Measurements from ENCODE around the gene SLC9A5.

SLC9A5 gene

GRCh38 chr16:67236563-67237395 lies 12.0 kb upstream of the SLC9A5 start:
- Histone ChIP-seq H3K4me3 (ENCODE audit: low read length) (no peak overlapping the region), H3K27me3 (ENCODE audit: control insufficient read depth, insufficient read depth, low read length) (no peaks in the 10 kb centered on the region), H3K9me3 (ENCODE audit: control insufficient read depth, low read length) (no peaks in the 10 kb centered on the region), H3K4me1 (ENCODE audit: control insufficient read depth, insufficient read depth, low read length) (peaks cover 14% of the 10 kb centered on the region), H3K36me3 (ENCODE audit: control insufficient read depth, insufficient read depth, low read length) (peaks cover 16% of the 10 kb centered on the region), H3K9ac (ENCODE audit: low read length) (no peak overlapping the region)

- Histone ChIP-seq H3K4me3 (ENCODE audit: low read length) (no peak overlapping the region), H3K4me1 (ENCODE audit: control insufficient read depth, insufficient read depth, low read length) (peaks cover 21% of the 10 kb centered on the region), H3K27me3 (ENCODE audit: control insufficient read depth, insufficient read depth, low read length) (no peaks in the 10 kb centered on the region), H3K9ac (ENCODE audit: low read length) (no peak overlapping the region), H3K9me3 (ENCODE audit: control insufficient read depth, low read length) (no peaks in the 10 kb centered on the region), H3K36me3 (ENCODE audit: control insufficient read depth, insufficient read depth, low read length) (peaks cover 15% of the 10 kb centered on the region)
Measured at GRCh38 chr16:67237396-67238277, 11.1 kb upstream of the SLC9A5 start.

- Histone ChIP-seq H3K9ac (ENCODE audit: low read length) (no peak overlapping the region), H3K36me3 (ENCODE audit: control insufficient read depth, insufficient read depth, low read length) (peaks cover 15% of the 10 kb centered on the region)
Measured at GRCh38 chr16:67238278-67238575, 10.6 kb upstream of the SLC9A5 start.

GRCh38 chr16:67238806-67239470 lies 9.8 kb upstream of the SLC9A5 start:
- Histone ChIP-seq H3K4me1 (ENCODE audit: control insufficient read depth, insufficient read depth, low read length) (peaks cover 26% of the 10 kb centered on the region), H3K36me3 (ENCODE audit: control insufficient read depth, insufficient read depth, low read length) (peaks cover 15% of the 10 kb centered on the region), H3K9me3 (ENCODE audit: control insufficient read depth, low read length) (no peaks in the 10 kb centered on the region), H3K4me3 (ENCODE audit: low read length) (no peak overlapping the region), H3K9ac (ENCODE audit: low read length) (no peak overlapping the region), H3K27me3 (ENCODE audit: control insufficient read depth, insufficient read depth, low read length) (no peaks in the 10 kb centered on the region)

More at GRCh38 chr16:67238278-67238575, 10.6 kb upstream of the SLC9A5 start:
- Histone ChIP-seq H3K4me1 (ENCODE audit: control insufficient read depth, insufficient read depth, low read length) (peaks cover 21% of the 10 kb centered on the region), H3K27me3 (ENCODE audit: control insufficient read depth, insufficient read depth, low read length) (no peaks in the 10 kb centered on the region), H3K4me3 (ENCODE audit: low read length) (no peak overlapping the region), H3K9me3 (ENCODE audit: control insufficient read depth, low read length) (no peaks in the 10 kb centered on the region)

- Histone ChIP-seq H3K9me3 (ENCODE audit: control insufficient read depth, low read length) (no peaks in the 10 kb centered on the region), H3K9ac (ENCODE audit: low read length) (peak overlapping the region; percentile 7), H3K36me3 (ENCODE audit: control insufficient read depth, insufficient read depth, low read length) (peaks cover 14% of the 10 kb centered on the region), H3K27me3 (ENCODE audit: control insufficient read depth, insufficient read depth, low read length) (no peaks in the 10 kb centered on the region), H3K4me1 (ENCODE audit: control insufficient read depth, insufficient read depth, low read length) (peaks cover 39% of the 10 kb centered on the region), H3K4me3 (ENCODE audit: low read length) (no peak overlapping the region)
Measured at GRCh38 chr16:67240506-67240905, 8.3 kb upstream of the SLC9A5 start.

GRCh38 chr16:67241008-67241900 lies 7.5 kb upstream of the SLC9A5 start:
- Histone ChIP-seq H3K36me3 (ENCODE audit: control insufficient read depth, insufficient read depth, low read length) (peaks cover 7% of the 10 kb centered on the region), H3K4me1 (ENCODE audit: control insufficient read depth, insufficient read depth, low read length) (peaks cover 44% of the 10 kb centered on the region), H3K9me3 (ENCODE audit: control insufficient read depth, low read length) (no peaks in the 10 kb centered on the region), H3K9ac (ENCODE audit: low read length) (peak overlapping the region; percentile 60), H3K27me3 (ENCODE audit: control insufficient read depth, insufficient read depth, low read length) (no peaks in the 10 kb centered on the region), H3K4me3 (ENCODE audit: low read length) (no peak overlapping the region)

GRCh38 chr16:67242138-67242730 lies 6.5 kb upstream of the SLC9A5 start:
- H3K36me3 ChIP-seq (ENCODE audit: control insufficient read depth, insufficient read depth, low read length) = peaks cover 7% of the 10 kb centered on the region
- peaks cover 44% of the 10 kb centered on the region for H3K4me1 ChIP-seq (ENCODE audit: control insufficient read depth, insufficient read depth, low read length)
- no peak overlapping the region for H3K4me3 ChIP-seq (ENCODE audit: low read length)
- H3K27me3 ChIP-seq (ENCODE audit: control insufficient read depth, insufficient read depth, low read length) = no peaks in the 10 kb centered on the region
- no peak overlapping the region for H3K9ac ChIP-seq (ENCODE audit: low read length)
- no peaks in the 10 kb centered on the region for H3K9me3 ChIP-seq (ENCODE audit: control insufficient read depth, low read length)

- Histone ChIP-seq H3K4me3 (ENCODE audit: low read length) (no peak overlapping the region), H3K27me3 (ENCODE audit: control insufficient read depth, insufficient read depth, low read length) (peaks cover 9% of the 10 kb centered on the region), H3K9me3 (ENCODE audit: control insufficient read depth, low read length) (no peaks in the 10 kb centered on the region), H3K9ac (ENCODE audit: low read length) (peak overlapping the region; percentile 41), H3K36me3 (ENCODE audit: control insufficient read depth, insufficient read depth, low read length) (no peaks in the 10 kb centered on the region), H3K4me1 (ENCODE audit: control insufficient read depth, insufficient read depth, low read length) (peaks cover 55% of the 10 kb centered on the region)
Measured at GRCh38 chr16:67243481-67243880, 5.3 kb upstream of the SLC9A5 start.

GRCh38 chr16:67244387-67245185 lies 4.2 kb upstream of the SLC9A5 start:
- no peak overlapping the region for H3K4me3 ChIP-seq (ENCODE audit: low read length)
- H3K4me1 ChIP-seq (ENCODE audit: control insufficient read depth, insufficient read depth, low read length) = peaks cover 64% of the 10 kb centered on the region
- peak overlapping the region; percentile 41 for H3K9ac ChIP-seq (ENCODE audit: low read length)
- H3K27me3 ChIP-seq (ENCODE audit: control insufficient read depth, insufficient read depth, low read length) = peaks cover 20% of the 10 kb centered on the region
- no peaks in the 10 kb centered on the region for H3K9me3 ChIP-seq (ENCODE audit: control insufficient read depth, low read length)
- no peaks in the 10 kb centered on the region for H3K36me3 ChIP-seq (ENCODE audit: control insufficient read depth, insufficient read depth, low read length)

GRCh38 chr16:67245186-67245585 lies 3.6 kb upstream of the SLC9A5 start:
- Histone ChIP-seq H3K4me1 (ENCODE audit: control insufficient read depth, insufficient read depth, low read length) (peaks cover 64% of the 10 kb centered on the region), H3K4me3 (ENCODE audit: low read length) (peak overlapping the region; percentile 66), H3K36me3 (ENCODE audit: control insufficient read depth, insufficient read depth, low read length) (no peaks in the 10 kb centered on the region), H3K27me3 (ENCODE audit: control insufficient read depth, insufficient read depth, low read length) (peaks cover 26% of the 10 kb centered on the region), H3K9ac (ENCODE audit: low read length) (peak overlapping the region; percentile 7), H3K9me3 (ENCODE audit: control insufficient read depth, low read length) (no peaks in the 10 kb centered on the region)

All from mucosa of stomach (tissue), 1 donor.